Measurements from ENCODE around the gene GIT2.

The GIT2 gene

GRCh38 chr12:109881752-109882151 lies 114.4 kb downstream of the GIT2 start:
- TF ChIP-seq POLR2A (IDR thresholded peaks at IDR 0.05; ENCODE audit: low read depth, low read length): no peak
- DNase-seq (ENCODE audit: insufficient read length, low spot score) (no peak), FAIRE-seq (no peak)

- FAIRE-seq (no peak), DNase-seq (ENCODE audit: insufficient read length, low spot score) (no peak)
- TF ChIP-seq POLR2A (IDR thresholded peaks at IDR 0.05; ENCODE audit: low read depth, low read length): no peak
Observed at GRCh38 chr12:109880938-109881337, 115.2 kb downstream of the GIT2 start.

- DNase-seq (ENCODE audit: insufficient read length, low spot score): peak; percentile 80
- no peak for FAIRE-seq
- peak; percentile 64 for TF ChIP-seq POLR2A (IDR thresholded peaks at IDR 0.05; ENCODE audit: low read depth, low read length)
Observed at GRCh38 chr12:109880043-109880931, 115.9 kb downstream of the GIT2 start, which contains the start of gene GLTP. TSS of gene GLTP (minus strand) at chr12:109880541. CDS start at chr12:109880374, 167 bp downstream.
